ENCODE results near the gene MREG. TPM values are rescaled to one million over a fixed set of nuclear protein-coding genes. Genes with fewer than 3 reads are reported as not detected.

MREG gene
- total and polyA plus RNA-seq, 10 of the 15 experiments (the other 5 are each of a cell fraction or from before 2014, with no cell fraction given) = 6.9 to 45.0 (median 28.5) TPM

DNA sequence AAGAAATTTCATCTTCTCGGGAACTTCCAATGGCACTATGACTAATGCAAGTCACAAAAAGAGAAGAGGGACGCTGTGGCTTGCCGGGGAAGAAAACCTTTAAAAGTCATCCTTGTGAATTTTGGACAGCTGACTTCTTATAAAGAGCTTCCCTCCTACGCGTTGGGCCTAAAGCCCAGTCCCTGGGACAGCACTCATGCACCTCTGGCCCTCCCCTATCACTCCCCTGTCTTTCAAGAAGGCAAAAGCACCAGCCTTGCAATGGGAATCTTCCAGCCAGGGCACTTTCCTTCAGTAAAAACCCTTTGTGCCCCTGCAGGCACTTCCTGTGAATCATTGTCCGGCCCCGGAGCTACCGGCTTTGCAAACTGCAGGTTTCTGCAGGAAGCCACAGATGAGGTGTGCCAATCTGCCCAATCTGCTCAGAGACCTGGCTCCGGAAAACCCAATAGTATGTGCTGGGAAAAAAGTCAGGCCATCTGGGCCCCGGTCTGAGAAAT lies 7.1 kb downstream of the MREG start (continued):
- TF ChIP-seq, protein P1, sequence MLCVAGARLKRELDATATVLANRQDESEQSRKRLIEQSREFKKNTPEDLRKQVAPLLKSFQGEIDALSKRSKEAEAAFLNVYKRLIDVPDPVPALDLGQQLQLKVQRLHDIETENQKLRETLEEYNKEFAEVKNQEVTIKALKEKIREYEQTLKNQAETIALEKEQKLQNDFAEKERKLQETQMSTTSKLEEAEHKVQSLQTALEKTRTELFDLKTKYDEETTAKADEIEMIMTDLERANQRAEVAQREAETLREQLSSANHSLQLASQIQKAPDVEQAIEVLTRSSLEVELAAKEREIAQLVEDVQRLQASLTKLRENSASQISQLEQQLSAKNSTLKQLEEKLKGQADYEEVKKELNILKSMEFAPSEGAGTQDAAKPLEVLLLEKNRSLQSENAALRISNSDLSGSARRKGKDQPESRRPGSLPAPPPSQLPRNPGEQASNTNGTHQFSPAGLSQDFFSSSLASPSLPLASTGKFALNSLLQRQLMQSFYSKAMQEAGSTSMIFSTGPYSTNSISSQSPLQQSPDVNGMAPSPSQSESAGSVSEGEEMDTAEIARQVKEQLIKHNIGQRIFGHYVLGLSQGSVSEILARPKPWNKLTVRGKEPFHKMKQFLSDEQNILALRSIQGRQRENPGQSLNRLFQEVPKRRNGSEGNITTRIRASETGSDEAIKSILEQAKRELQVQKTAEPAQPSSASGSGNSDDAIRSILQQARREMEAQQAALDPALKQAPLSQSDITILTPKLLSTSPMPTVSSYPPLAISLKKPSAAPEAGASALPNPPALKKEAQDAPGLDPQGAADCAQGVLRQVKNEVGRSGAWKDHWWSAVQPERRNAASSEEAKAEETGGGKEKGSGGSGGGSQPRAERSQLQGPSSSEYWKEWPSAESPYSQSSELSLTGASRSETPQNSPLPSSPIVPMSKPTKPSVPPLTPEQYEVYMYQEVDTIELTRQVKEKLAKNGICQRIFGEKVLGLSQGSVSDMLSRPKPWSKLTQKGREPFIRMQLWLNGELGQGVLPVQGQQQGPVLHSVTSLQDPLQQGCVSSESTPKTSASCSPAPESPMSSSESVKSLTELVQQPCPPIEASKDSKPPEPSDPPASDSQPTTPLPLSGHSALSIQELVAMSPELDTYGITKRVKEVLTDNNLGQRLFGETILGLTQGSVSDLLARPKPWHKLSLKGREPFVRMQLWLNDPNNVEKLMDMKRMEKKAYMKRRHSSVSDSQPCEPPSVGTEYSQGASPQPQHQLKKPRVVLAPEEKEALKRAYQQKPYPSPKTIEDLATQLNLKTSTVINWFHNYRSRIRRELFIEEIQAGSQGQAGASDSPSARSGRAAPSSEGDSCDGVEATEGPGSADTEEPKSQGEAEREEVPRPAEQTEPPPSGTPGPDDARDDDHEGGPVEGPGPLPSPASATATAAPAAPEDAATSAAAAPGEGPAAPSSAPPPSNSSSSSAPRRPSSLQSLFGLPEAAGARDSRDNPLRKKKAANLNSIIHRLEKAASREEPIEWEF (IDR thresholded peaks at IDR 0.05; ENCODE audit: insufficient replicate concordance, low read depth, low read length) = peak; percentile 70
- TF ChIP-seq, protein P2, sequence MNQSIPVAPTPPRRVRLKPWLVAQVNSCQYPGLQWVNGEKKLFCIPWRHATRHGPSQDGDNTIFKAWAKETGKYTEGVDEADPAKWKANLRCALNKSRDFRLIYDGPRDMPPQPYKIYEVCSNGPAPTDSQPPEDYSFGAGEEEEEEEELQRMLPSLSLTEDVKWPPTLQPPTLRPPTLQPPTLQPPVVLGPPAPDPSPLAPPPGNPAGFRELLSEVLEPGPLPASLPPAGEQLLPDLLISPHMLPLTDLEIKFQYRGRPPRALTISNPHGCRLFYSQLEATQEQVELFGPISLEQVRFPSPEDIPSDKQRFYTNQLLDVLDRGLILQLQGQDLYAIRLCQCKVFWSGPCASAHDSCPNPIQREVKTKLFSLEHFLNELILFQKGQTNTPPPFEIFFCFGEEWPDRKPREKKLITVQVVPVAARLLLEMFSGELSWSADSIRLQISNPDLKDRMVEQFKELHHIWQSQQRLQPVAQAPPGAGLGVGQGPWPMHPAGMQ (IDR thresholded peaks at IDR 0.05; ENCODE audit: borderline replicate concordance) = no peak
- TF ChIP-seq JUND (IDR thresholded peaks at IDR 0.05; ENCODE audit: low read depth, low read length) (no peak), YY1 (IDR thresholded peaks at IDR 0.05; ENCODE audit: low read depth, low read length) (0 out of 2 replicates have a peak, but pooled peaks have one; percentile 28), CHD2 (IDR thresholded peaks at IDR 0.05; ENCODE audit: borderline replicate concordance, low read depth, low read length) (no peak), ZNF217 (IDR thresholded peaks at IDR 0.05) (no peak), RAD21 (IDR thresholded peaks at IDR 0.05; ENCODE audit: insufficient read depth, low read depth, low read length) (peak; percentile 3; the same call in 1 of the 2 replicates), WRNIP1 (IDR thresholded peaks at IDR 0.05; ENCODE audit: borderline replicate concordance, low read depth, low read length) (0 out of 2 replicates have a peak, but pooled peaks have one; percentile 84), JUNB (IDR thresholded peaks at IDR 0.05) (peak; percentile 43), FOXK2 (IDR thresholded peaks at IDR 0.05) (no peak), POLR2AphosphoS2 (IDR thresholded peaks at IDR 0.05; ENCODE audit: low read depth, low read length) (no peak), IKZF2 (IDR thresholded peaks at IDR 0.05) (peak; percentile 64 to 70; a peak in 3 of 4 replicates), CREM (IDR thresholded peaks at IDR 0.05; ENCODE audit: low read depth) (peak; percentile 6; the same call in 1 of the 2 replicates)
- TF ChIP-seq, protein P3, sequence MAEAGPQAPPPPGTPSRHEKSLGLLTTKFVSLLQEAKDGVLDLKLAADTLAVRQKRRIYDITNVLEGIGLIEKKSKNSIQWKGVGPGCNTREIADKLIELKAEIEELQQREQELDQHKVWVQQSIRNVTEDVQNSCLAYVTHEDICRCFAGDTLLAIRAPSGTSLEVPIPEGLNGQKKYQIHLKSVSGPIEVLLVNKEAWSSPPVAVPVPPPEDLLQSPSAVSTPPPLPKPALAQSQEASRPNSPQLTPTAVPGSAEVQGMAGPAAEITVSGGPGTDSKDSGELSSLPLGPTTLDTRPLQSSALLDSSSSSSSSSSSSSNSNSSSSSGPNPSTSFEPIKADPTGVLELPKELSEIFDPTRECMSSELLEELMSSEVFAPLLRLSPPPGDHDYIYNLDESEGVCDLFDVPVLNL (IDR thresholded peaks at IDR 0.05; ENCODE audit: low read depth, low read length) = no peak
- TF ChIP-seq, protein P4, sequence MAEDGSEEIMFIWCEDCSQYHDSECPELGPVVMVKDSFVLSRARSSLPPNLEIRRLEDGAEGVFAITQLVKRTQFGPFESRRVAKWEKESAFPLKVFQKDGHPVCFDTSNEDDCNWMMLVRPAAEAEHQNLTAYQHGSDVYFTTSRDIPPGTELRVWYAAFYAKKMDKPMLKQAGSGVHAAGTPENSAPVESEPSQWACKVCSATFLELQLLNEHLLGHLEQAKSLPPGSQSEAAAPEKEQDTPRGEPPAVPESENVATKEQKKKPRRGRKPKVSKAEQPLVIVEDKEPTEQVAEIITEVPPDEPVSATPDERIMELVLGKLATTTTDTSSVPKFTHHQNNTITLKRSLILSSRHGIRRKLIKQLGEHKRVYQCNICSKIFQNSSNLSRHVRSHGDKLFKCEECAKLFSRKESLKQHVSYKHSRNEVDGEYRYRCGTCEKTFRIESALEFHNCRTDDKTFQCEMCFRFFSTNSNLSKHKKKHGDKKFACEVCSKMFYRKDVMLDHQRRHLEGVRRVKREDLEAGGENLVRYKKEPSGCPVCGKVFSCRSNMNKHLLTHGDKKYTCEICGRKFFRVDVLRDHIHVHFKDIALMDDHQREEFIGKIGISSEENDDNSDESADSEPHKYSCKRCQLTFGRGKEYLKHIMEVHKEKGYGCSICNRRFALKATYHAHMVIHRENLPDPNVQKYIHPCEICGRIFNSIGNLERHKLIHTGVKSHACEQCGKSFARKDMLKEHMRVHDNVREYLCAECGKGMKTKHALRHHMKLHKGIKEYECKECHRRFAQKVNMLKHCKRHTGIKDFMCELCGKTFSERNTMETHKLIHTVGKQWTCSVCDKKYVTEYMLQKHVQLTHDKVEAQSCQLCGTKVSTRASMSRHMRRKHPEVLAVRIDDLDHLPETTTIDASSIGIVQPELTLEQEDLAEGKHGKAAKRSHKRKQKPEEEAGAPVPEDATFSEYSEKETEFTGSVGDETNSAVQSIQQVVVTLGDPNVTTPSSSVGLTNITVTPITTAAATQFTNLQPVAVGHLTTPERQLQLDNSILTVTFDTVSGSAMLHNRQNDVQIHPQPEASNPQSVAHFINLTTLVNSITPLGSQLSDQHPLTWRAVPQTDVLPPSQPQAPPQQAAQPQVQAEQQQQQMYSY (CRISPR knock-in tag; IDR thresholded peaks at IDR 0.05) = no peak
- TF ChIP-seq, protein P5, sequence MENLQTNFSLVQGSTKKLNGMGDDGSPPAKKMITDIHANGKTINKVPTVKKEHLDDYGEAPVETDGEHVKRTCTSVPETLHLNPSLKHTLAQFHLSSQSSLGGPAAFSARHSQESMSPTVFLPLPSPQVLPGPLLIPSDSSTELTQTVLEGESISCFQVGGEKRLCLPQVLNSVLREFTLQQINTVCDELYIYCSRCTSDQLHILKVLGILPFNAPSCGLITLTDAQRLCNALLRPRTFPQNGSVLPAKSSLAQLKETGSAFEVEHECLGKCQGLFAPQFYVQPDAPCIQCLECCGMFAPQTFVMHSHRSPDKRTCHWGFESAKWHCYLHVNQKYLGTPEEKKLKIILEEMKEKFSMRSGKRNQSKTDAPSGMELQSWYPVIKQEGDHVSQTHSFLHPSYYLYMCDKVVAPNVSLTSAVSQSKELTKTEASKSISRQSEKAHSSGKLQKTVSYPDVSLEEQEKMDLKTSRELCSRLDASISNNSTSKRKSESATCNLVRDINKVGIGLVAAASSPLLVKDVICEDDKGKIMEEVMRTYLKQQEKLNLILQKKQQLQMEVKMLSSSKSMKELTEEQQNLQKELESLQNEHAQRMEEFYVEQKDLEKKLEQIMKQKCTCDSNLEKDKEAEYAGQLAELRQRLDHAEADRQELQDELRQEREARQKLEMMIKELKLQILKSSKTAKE (IDR thresholded peaks at IDR 0.05; ENCODE audit: low read depth, poor library complexity, severe bottlenecking) = peak; percentile 39
